ENCODE data around the gene KRT81.
"Not testable (repeated sequence)": the region's sequence is repeated elsewhere in the genome, so short reads cannot be mapped to it uniquely, and the experiment has no call there.

The KRT81 gene

DNA sequence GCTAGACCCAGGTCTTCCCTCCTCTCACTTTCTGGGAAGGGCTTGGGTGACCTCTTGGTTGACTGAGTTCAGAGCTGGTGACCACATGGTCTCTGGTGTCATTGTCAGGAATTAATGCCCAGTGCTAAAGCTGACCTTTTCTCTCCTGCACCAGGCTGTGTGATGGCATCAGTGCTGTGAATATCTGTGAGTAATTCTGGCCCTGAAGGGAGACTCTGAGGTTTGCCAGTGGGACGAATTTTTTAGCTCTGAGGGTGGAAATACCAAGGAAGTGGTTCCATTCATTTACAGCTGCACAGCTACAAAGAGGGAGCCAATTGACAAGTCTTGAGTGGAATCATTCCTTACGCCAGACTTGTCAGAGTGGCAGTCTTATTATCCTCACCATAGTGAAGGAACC is 23.1 kb downstream of the KRT81 start:
- DNase-seq = no peak

DNA sequence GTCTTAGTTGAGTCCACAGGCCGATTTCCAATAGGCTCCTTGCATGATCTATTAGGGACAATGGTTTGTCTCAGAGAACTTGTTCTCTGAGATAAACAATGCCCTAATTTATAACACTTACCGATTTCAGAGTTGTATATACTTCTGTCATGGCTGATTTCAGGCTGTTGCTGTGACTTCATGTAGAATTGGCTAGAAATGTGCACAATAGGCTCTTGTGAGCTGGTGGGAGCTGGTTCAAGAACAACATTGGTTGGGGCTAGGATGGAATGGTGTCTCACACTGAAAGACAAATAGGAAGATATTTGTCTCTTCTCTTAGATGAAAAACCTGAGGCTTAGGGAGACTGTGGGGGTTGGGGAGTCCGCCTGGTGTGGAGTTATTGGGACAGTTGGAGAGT is 23.6 kb downstream of the KRT81 start:
- DNase-seq = no peak

DNA sequence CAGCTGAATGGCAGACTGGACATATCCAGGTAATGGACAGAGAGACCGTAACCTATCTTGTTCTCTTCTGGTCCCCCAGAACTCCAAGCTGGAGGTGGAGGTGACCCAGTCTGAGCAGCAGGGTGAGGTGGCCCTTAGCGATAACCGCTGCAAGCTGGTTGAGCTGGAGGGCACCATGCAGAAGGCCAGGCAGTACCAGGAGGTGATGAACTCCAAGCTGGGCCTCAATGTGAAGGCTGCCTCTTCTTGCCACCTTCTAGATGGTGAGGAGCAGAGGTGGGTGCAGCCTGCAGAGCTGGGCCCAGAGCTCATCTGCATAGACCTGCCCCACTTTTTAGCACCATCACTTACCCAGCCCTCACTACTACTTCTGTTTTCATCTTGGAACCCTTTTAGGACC is 24.1 kb downstream of the KRT81 start:
- no peak for DNase-seq

DNA sequence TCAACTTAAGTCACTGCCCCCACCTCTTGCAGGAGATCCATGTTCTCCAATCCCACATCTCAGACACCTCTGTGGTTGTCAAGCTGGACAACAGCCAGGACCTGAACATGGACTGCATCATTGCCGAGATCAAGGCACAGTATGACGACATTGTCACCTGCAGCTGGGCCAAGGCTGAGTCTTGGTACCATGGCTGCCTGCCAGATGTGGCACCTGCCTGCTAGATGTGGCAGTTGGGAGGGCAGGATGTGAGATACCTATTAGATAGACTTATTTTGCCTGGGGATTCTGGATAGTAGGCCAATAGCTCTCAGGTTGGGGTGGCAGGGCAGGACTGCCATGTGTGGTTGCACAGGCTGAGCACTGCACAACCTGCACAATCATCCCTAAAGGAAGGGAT is 24.8 kb downstream of the KRT81 start:
- DNase-seq = no peak

- DNase-seq = no peak
These were observed 26.9 kb downstream of the KRT81 start for GRCh38 chr12:52264435-52264825.

DNA sequence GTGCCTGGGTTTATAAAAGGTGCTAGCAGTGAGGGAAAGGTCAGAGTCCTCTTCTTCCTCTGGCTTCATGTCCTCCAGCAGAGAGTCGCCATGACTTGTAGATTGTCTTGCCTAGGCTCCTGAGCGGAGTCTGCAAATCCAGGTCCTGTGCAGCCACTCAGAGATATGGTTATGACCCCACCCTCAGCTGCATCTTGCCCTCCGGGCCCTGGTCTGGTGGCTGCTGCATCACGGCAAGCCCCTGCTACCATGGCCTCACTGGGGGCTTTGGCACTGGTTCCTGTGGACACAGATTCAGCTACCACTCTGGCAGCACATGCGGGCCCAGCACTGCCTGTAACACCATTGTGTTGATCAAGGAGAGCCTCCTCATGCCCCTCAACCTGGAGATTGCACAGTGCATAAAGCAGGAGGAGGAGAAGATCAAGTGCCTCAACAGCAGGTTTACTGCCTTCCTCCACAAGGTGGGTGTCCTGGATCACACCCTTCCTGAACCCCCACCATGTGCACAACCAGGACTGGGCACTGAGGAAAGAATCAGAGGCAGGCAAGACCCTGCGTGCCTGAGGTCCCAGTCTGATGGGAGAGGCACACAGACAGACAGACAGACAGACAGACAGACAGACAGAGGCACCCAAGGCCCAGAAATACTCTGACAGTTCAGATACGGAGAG is 27.4 kb downstream of the KRT81 start:
- no peak for DNase-seq

DNA sequence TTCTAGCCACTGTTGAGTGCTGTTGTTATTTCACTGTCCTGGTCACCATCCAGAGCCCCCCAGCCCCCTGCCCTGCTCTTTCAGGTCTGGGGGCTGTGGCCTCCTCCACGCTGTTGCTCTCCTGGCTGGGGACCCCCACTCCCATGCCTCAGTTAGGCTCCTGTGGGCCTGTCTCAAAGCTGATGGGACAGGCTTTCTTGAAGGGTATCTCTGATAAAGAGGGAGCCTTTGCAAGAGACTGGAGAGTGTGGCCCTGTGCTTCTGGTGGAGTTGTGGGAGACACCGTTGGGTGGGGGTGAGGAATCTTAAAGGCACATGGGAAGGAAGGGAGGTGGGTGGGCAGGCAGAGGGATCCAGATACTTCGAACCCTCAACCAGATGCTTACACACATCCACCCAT is 29.0 kb downstream of the KRT81 start:
- no peak for DNase-seq

DNA sequence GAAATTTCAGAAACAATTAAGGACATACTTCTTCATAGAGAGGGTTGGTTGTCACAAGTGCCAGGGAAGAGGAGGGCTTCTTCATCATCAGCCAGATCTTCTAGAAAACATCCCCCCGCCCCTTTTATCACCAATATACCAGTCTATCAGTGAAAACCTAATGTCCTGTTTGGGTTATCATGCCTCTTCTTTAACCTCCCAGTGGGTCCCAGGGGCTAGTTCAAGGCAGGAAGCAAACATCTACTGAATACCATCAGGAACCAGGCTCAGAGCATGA is 30.2 kb downstream of the KRT81 start:
- DNase-seq = no peak

- peak; percentile 68 for DNase-seq
These were observed 30.8 kb downstream of the KRT81 start for GRCh38 chr12:52260361-52261207.

DNA sequence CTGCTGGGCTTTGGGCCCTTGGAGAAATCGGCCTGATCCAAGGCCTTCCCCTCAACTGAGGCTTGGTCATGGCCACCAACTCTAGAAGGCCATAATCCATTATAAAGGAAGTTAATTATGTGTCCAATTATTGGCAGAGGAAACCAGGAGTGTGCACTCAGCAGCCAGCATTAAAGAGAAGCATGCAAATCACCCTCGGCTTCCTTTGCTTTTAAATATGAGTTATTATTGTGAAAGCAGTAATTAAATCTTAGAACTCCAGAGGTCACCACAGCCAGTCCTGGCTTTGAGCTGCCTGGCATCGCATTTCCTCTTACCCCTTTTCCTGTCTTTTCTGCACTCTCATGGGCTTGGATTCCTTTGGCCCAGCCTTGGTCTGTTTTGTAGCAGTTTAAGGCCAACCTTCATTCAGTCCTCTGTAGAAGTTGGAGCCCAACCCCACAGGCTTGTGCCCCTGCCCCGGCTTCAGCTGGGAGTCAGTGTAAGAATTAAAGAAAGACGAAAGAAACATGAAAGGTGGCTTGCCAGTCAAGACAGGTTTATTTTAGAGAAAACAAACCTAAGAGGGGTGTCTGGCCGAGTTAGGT is 31.6 kb downstream of the KRT81 start:
- peak; percentile 18 for DNase-seq

- no peak for DNase-seq
These were observed 32.9 kb downstream of the KRT81 start for GRCh38 chr12:52258335-52258901.

- DNase-seq = not testable (repeated sequence)
These were observed 33.4 kb downstream of the KRT81 start for GRCh38 chr12:52257922-52258321.

DNA sequence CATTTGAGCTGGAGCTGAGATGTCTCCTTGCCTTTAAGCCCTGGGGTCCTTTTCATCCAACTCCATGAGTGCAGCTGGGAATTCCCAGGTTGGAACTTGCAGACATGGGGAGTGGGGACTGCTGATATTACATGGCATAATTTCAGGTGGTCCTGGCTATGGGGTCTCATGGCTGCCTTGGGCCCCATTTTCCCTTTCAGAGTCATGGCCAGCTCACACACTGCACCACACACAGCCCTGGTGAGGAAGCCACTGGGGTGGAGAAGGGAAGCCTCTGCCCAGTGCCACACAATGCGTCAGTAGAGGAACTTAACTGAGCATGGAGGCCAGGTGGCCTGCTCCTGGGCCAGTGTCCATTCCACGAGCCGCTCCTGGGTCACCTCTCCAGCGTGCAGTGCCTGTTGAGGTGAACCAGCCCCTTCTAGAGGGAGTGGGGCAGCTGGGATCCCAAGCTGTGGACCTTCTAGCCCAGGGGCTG is 34.2 kb downstream of the KRT81 start:
- DNase-seq = no peak

GRCh38 chr12:52256584-52256935 is 34.8 kb downstream of the KRT81 start:
- no peak for DNase-seq

- no peak for DNase-seq
These were observed 35.3 kb downstream of the KRT81 start for GRCh38 chr12:52255926-52256583.

GRCh38 chr12:52254965-52255751 is 36.2 kb downstream of the KRT81 start:
- DNase-seq = no peak

- no peak for DNase-seq
These were observed 37.0 kb downstream of the KRT81 start for GRCh38 chr12:52254180-52254964.

- no peak for DNase-seq
These were observed 37.7 kb downstream of the KRT81 start for GRCh38 chr12:52253391-52254179.

DNA sequence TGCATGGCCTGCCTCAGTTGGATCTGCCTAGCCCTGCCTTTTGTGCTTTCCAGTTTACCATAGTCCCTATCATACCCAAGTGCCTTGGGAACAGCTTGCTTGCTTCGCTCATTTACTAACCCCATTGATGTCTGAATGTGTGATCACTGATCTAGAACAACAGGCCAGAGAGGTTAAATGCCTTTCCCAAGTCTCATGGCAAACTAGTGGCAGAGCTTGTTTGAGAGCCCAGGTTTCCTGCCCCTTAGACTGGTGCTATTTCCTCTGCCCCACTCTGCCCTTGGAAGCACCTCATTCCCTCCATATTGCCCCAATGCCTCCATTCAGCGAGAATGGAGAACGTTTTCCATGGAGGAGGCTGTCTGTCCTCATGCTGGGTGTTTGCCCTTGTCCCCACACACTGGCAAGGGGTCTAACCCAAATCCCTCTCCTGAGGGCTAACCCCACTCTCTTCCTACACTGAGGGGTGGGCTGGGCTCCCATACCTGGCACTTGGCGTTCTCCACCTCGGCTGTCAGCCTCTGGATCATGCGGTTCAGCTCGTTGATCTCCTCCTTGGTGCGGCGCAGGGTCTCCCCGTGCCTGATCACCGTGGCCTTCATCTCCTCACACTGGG is 38.5 kb downstream of the KRT81 start:
- no peak for DNase-seq

DNA sequence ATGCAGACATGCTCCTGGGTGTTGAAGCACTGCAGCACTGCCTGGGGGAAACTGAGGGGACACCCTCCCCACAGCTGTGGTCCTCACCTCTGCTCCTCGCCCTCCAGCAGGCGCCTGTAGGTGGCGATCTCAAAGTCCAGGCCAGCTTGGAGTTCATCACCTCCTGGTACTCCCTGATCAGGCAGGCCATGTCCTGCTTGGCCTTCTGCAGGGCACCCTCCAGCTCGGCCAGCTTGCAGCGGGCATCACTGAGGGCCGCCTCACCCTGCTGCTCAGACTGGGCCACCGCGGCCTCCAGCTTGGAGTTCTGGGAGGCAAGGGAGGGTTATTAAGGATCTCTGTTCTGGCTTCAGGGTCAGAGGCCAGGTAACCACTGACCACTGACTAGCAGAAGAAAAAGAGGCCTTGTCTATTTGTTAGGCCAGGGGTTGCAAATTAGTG is 39.1 kb downstream of the KRT81 start:
- peak; percentile 18 for DNase-seq
